Keratinocyte (primary cell): ENCODE results near the gene TMEM69. TPM values are rescaled to one million over a fixed set of nuclear protein-coding genes. Genes with fewer than 3 reads are reported as not detected.
"Not testable (repeated sequence)": the region's sequence is repeated elsewhere in the genome, so short reads cannot be mapped to it uniquely, and the experiment has no call there.

Source experiments
- DNase-seq: peaks from one replicate; pipeline ENCODE4 v3.0.0-alpha.2; 2011; ENCODE audit warnings: low read depth, missing footprints, low spot score
- FAIRE-seq: peaks from 2 replicates; lab custom pipeline; 2011; peaks lifted over from hg19 to GRCh38; lab: Jason Lieb, UNC
- H2AFZ ChIP-seq: 2 replicates; pipeline ENCODE4 v1.6.0; 2012; ENCODE audit warnings: low read length, control low read depth, inconsistent platforms; ENCODE audit not compliant: control insufficient read depth
- H3K27ac ChIP-seq: 2 replicates; pipeline ENCODE4 v1.5.1; 2011; ENCODE audit warnings: low read length; ENCODE audit not compliant: control insufficient read depth, insufficient read depth
- H3K27me3 ChIP-seq: 3 replicates; pipeline ENCODE4 v1.6.0; 2011; ENCODE audit warnings: low read length; ENCODE audit not compliant: control insufficient read depth, insufficient read depth; ENCODE audit errors: extremely low read depth
- H3K36me3 ChIP-seq, 2 experiments: 2 replicates in 1 of 2; 3 replicates in 1 of 2; pipeline ENCODE4 v1.5.1; 2011; ENCODE audit warnings: low read length in 2 of 2, mild to moderate bottlenecking in 1 of 2; ENCODE audit not compliant: control insufficient read depth in 2 of 2, insufficient read depth in 2 of 2; ENCODE audit errors: extremely low read depth in 1 of 2
- H3K4me1 ChIP-seq: 3 replicates; pipeline ENCODE4 v1.5.1; 2011; ENCODE audit warnings: low read length; ENCODE audit not compliant: control insufficient read depth, insufficient read depth; ENCODE audit errors: extremely low read depth
- H3K4me2 ChIP-seq: 3 replicates; pipeline ENCODE4 v1.6.0; 2011; ENCODE audit warnings: low read depth, low read length; ENCODE audit not compliant: control insufficient read depth, insufficient read depth; ENCODE audit errors: extremely low read depth
- H3K4me3 ChIP-seq, 3 experiments: fragments of 200-600 bp in 1 of 3; sonication (generic) in 1 of 3; 2 replicates in 2 of 3; 3 replicates in 1 of 3; pipeline ENCODE4 v1.5.1; 2011 to 2016; ENCODE audit warnings: low read length in 3 of 3, mild to moderate bottlenecking in 3 of 3, control low read depth in 2 of 3, inconsistent platforms in 1 of 3, low read depth in 1 of 3, mixed read lengths in 1 of 3, mixed run types in 1 of 3, moderate library complexity in 1 of 3; ENCODE audit not compliant: control insufficient read depth in 2 of 3, insufficient read depth in 2 of 3; ENCODE audit errors: extremely low read depth in 1 of 3
- H3K79me2 ChIP-seq: 2 replicates; pipeline ENCODE4 v1.6.0; 2012; ENCODE audit warnings: low read length; ENCODE audit not compliant: control insufficient read depth, insufficient read depth
- H3K9ac ChIP-seq: 3 replicates; pipeline ENCODE4 v1.6.0; 2011; ENCODE audit warnings: low read length; ENCODE audit not compliant: control insufficient read depth, insufficient read depth; ENCODE audit errors: extremely low read depth
- H3K9me1 ChIP-seq: 3 replicates; pipeline ENCODE4 v1.6.0; 2011; ENCODE audit warnings: low read length; ENCODE audit not compliant: control insufficient read depth, insufficient read depth; ENCODE audit errors: extremely low read depth
- H3K9me3 ChIP-seq: 2 replicates; pipeline ENCODE4 v1.5.1; 2012; ENCODE audit warnings: low read depth, low read length; ENCODE audit not compliant: control insufficient read depth
- H4K20me1 ChIP-seq: 3 replicates; pipeline ENCODE4 v1.6.0; 2011; ENCODE audit warnings: low read length; ENCODE audit not compliant: control insufficient read depth, insufficient read depth; ENCODE audit errors: extremely low read depth
- CTCF ChIP-seq, 3 experiments: IDR thresholded peaks in 1 of 3; conservative IDR thresholded peaks in 1 of 3; optimal IDR thresholded peaks in 1 of 3; 2 replicates in 2 of 3; 3 replicates in 1 of 3; pipeline versions ENCODE3 to v1.5.1; 2011; ENCODE audit warnings: low read length in 3 of 3, mild to moderate bottlenecking in 3 of 3, moderate library complexity in 2 of 3, control low read depth in 1 of 3, inconsistent platforms in 1 of 3; ENCODE audit not compliant: insufficient read depth in 2 of 3; ENCODE audit errors: extremely low read depth in 1 of 3
- EZH2 ChIP-seq: IDR thresholded peaks from one replicate; pipeline ENCODE4 v1.6.1; 2012; ENCODE audit warnings: inconsistent platforms, mild to moderate bottlenecking, low read length, moderate library complexity
- dilution Hi-C: fragments of 300-500 bp; cut with MboI; formaldehyde crosslinking; loops from one replicate; pipeline ENCODE4 v1.7.0; 2020; ENCODE audit warnings: low sequenced_read_pairs; ENCODE audit not compliant: extremely low pct_ligation_motif_present
- polyA plus RNA-seq, 5 experiments: library from polyadenylated mRNA; depleted of rRNA in 3 of 5; stranded (reverse) in 3 of 5; stranded (forward) in 1 of 5; unstranded in 1 of 5; fragments of >200 nt; gene quantifications; 1 replicate in 1 of 5; 2 replicates in 3 of 5; 3 replicates in 1 of 5; pipeline versions ENCODE4 v1.2.1 to v1.2.3, GENCODE V29; 2011 to 2012; ENCODE audit warnings: missing spikeins in 2 of 5, low read depth in 1 of 5, low replicate concordance in 1 of 5

Gene TMEM69
- polyA plus RNA-seq, 1 donor (not counting 4 experiments of a cell fraction or from before 2014, with no cell fraction given), result 110 TPM

- Histone ChIP-seq H3K27me3 (no peaks in the 10 kb centered on the region), H4K20me1 (no peaks in the 10 kb centered on the region), H3K4me2 (no peak overlapping the region), H3K27ac (no peak overlapping the region), H3K79me2 (no peaks in the 10 kb centered on the region), H2AFZ (no peak overlapping the region), H3K9me3 (no peaks in the 10 kb centered on the region), H3K4me1 (no peaks in the 10 kb centered on the region), H3K4me3 (no peak overlapping the region), H3K9ac (no peak overlapping the region), H3K36me3 (peaks cover 0 to 2% of the 10 kb centered on the region in 2 experiments), H3K9me1 (no peaks in the 10 kb centered on the region)
- no peak for DNase-seq
- TF ChIP-seq CTCF (optimal IDR thresholded peaks at IDR 0.05 in 1 of 3, IDR thresholded peaks at IDR 0.05 in 1 of 3, conservative IDR thresholded peaks at IDR 0.05 in 1 of 3; ENCODE audit: extremely low read depth in 1 of 3, insufficient read depth in 2 of 3, low read length in 3 of 3) (no peak), EZH2 (no peak)
- dilution Hi-C loops, result no loop called here
- no peak for FAIRE-seq
These were observed 51.2 kb downstream of the TMEM69 start for GRCh38 chr1:45739137-45739536.

GRCh38 chr1:45739641-45740156, 51.7 kb downstream of the TMEM69 start:
- H3K4me3 ChIP-seq, H3K79me2 ChIP-seq, H4K20me1 ChIP-seq, H3K36me3 ChIP-seq, DNase-seq, H3K4me2 ChIP-seq, H2AFZ ChIP-seq, H3K27me3 ChIP-seq, dilution Hi-C loops, H3K4me1 ChIP-seq, H3K9me1 ChIP-seq, H3K9me3 ChIP-seq, H3K27ac ChIP-seq, FAIRE-seq, H3K9ac ChIP-seq: not testable (repeated sequence)

Other genes with a start within 250 kb of the TMEM69 start
- 2.0 to 3.5 TPM (median 2.2 TPM) in 3 replicates for gene TESK2, start 197.0 kb upstream of the TMEM69 start, polyA plus RNA-seq
- 1.7 to 2.2 TPM (median 1.9 TPM) in 3 replicates for gene CCDC163, start 188.1 kb upstream of the TMEM69 start, polyA plus RNA-seq
- gene MMACHC, start 187.9 kb upstream of the TMEM69 start, polyA plus RNA-seq, result 4.7 to 7.6 TPM (median 5.7 TPM) in 3 replicates
- gene PRDX1, start 166.3 kb upstream of the TMEM69 start, polyA plus RNA-seq, result 938 to 1,251 TPM (median 971 TPM) in 3 replicates
- 104 to 109 TPM (median 107 TPM) in 3 replicates for gene AKR1A1, start 137.4 kb upstream of the TMEM69 start, polyA plus RNA-seq
- gene NASP, start 104.1 kb upstream of the TMEM69 start, polyA plus RNA-seq, result 19.9 to 61.7 TPM (median 60.1 TPM) in 3 replicates
- gene CCDC17, start 64.1 kb upstream of the TMEM69 start, polyA plus RNA-seq, result 0.17 to 0.57 TPM (median 0.37 TPM) in 3 replicates
- gene GPBP1L1, start 1.6 kb upstream of the TMEM69 start, polyA plus RNA-seq, result 43.4 to 65.5 TPM (median 64.1 TPM) in 3 replicates
- 6.7 to 10.0 TPM (median 8.3 TPM) in 3 replicates for gene IPP, start 62.5 kb downstream of the TMEM69 start, polyA plus RNA-seq
- 12.2 to 15.7 TPM (median 14.6 TPM) in 3 replicates for gene MAST2, start 115.4 kb downstream of the TMEM69 start, polyA plus RNA-seq